Measurements from ENCODE around the gene RAPH1.
"Not testable (repeated sequence)": the region's sequence is repeated elsewhere in the genome, so short reads cannot be mapped to it uniquely, and the experiment has no call there.

Gene RAPH1

DNA sequence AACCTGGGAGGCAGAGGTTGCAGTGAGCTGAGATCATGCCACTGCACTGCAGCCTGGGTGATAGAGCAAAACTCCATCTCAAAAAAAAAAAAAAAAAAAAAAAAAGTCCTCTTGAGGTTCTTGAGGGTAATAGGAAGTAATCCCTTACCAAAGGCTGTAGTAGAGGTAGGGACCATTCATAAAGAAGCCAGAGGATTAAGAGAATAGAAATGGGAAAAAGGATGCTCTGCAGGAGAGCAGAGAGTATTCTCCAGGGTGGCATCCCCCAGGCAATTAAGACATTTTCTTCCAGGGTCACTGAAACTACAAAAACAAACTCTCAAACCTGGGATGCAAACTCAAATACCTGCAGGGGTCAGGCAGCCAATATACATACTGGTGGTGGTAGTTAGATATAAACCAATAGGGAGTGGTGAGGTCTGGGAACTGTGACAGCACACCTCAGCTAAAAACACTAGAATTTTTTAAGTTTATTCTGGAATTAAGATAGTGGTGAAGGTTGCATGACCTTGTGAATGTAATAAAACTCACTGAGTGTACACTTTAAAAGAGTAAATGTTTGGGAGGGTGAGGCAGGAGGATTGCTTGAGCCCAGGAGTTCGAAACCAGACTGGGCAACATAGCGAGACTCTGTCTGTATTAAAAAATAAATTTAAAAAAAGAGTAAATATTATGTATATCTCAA is 24.7 kb downstream of the RAPH1 start:
- no peak overlapping the region for H2AFZ ChIP-seq (ENCODE audit: low read length)
- H3K27ac ChIP-seq (ENCODE audit: low read length): no peak overlapping the region
- H3F3A ChIP-seq (ENCODE audit: insufficient read depth, low read length): no peaks in the 10 kb centered on the region
- no peaks in the 10 kb centered on the region for H4K20me1 ChIP-seq (ENCODE audit: insufficient read depth, low read length)
- no peak overlapping the region for H3K9ac ChIP-seq (ENCODE audit: low read length)
- TF ChIP-seq EZH2phosphoT487 (IDR thresholded peaks at IDR 0.05; ENCODE audit: low read length): no peak
- TF ChIP-seq, protein P1, sequence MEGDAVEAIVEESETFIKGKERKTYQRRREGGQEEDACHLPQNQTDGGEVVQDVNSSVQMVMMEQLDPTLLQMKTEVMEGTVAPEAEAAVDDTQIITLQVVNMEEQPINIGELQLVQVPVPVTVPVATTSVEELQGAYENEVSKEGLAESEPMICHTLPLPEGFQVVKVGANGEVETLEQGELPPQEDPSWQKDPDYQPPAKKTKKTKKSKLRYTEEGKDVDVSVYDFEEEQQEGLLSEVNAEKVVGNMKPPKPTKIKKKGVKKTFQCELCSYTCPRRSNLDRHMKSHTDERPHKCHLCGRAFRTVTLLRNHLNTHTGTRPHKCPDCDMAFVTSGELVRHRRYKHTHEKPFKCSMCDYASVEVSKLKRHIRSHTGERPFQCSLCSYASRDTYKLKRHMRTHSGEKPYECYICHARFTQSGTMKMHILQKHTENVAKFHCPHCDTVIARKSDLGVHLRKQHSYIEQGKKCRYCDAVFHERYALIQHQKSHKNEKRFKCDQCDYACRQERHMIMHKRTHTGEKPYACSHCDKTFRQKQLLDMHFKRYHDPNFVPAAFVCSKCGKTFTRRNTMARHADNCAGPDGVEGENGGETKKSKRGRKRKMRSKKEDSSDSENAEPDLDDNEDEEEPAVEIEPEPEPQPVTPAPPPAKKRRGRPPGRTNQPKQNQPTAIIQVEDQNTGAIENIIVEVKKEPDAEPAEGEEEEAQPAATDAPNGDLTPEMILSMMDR (IDR thresholded peaks at IDR 0.05; ENCODE audit: low read length): no peak
- no peak for TF ChIP-seq EZH2 (optimal IDR thresholded peaks at IDR 0.05; ENCODE audit: low read depth, low read length)
- H3K27me3 ChIP-seq (replicated peaks; ENCODE audit: insufficient read depth, low read length): no peaks in the 10 kb centered on the region
- no peaks in the 10 kb centered on the region for H3K9me2 ChIP-seq (replicated peaks; ENCODE audit: insufficient read depth, low read length)
- no peak overlapping the region for H3K4me2 ChIP-seq (ENCODE audit: low read depth, low read length)
- H3K4me1 ChIP-seq (ENCODE audit: low read length): no peaks in the 10 kb centered on the region
- no peak for DNase-seq
- no peak overlapping the region for H3K4me3 ChIP-seq (ENCODE audit: low read length)
- no peaks in the 10 kb centered on the region for H3K36me3 ChIP-seq (replicated peaks; ENCODE audit: insufficient read depth, low read length)
- no peaks in the 10 kb centered on the region for H3K9me3 ChIP-seq (replicated peaks; ENCODE audit: insufficient read depth, low read length)
- peaks cover 42% of the 10 kb centered on the region for H3K79me2 ChIP-seq (ENCODE audit: low read length)

DNA sequence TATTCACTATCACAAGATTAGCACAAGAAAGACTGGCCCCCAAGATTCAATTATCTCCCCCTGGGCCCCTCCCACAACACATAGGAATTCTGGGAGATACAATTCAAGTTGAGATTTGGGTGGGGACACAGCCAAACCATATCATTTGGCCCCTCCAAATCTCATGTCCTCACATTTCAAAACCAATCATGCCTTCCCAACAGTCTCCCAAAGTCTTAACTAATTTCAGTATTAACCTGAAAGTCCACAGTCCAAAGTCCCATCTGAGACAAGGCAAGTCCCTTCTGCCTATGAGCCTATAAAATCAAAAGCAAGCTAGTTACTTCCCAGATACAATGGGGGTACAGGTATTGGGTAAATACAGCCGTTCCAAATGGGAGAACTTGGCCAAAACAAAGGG is 31.6 kb downstream of the RAPH1 start:
- H3K9ac ChIP-seq (ENCODE audit: low read length); H3K4me3 ChIP-seq (ENCODE audit: low read length); H4K20me1 ChIP-seq (ENCODE audit: insufficient read depth, low read length); H3F3A ChIP-seq (ENCODE audit: insufficient read depth, low read length); DNase-seq; H3K4me1 ChIP-seq (ENCODE audit: low read length); H3K9me3 ChIP-seq (replicated peaks; ENCODE audit: insufficient read depth, low read length); H3K27ac ChIP-seq (ENCODE audit: low read length); H3K36me3 ChIP-seq (replicated peaks; ENCODE audit: insufficient read depth, low read length); H3K9me2 ChIP-seq (replicated peaks; ENCODE audit: insufficient read depth, low read length); H3K4me2 ChIP-seq (ENCODE audit: low read depth, low read length); H2AFZ ChIP-seq (ENCODE audit: low read length); H3K27me3 ChIP-seq (replicated peaks; ENCODE audit: insufficient read depth, low read length): not testable (repeated sequence)
- H3K79me2 ChIP-seq (ENCODE audit: low read length): peaks cover 56% of the 10 kb centered on the region

DNA sequence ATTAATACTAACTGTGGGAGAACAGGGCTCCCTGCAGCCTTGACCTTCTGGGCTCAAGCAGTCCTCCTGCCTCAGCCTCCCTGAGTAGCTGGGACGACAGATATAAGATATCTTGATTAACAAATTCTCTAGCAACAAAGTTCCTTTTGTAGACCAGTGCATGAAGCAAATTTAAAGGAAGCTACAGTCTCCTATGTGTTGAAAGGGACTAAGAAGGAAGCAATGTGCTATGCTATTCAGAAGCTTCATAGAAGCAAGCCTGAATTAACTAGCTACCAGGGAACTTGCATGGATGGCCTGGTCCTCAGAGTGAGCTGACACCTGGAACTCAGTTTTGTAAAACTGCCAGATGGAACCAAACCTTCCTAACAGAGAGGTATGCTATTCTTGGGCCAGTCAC is 33.2 kb downstream of the RAPH1 start:
- Histone ChIP-seq H4K20me1 (ENCODE audit: insufficient read depth, low read length) (no peaks in the 10 kb centered on the region), H3K79me2 (ENCODE audit: low read length) (peaks cover 50% of the 10 kb centered on the region), H3K4me2 (ENCODE audit: low read depth, low read length) (no peak overlapping the region), H2AFZ (ENCODE audit: low read length) (no peak overlapping the region), H3F3A (ENCODE audit: insufficient read depth, low read length) (no peaks in the 10 kb centered on the region), H3K9ac (ENCODE audit: low read length) (no peak overlapping the region), H3K4me3 (ENCODE audit: low read length) (no peak overlapping the region), H3K9me2 (replicated peaks; ENCODE audit: insufficient read depth, low read length) (no peaks in the 10 kb centered on the region), H3K36me3 (replicated peaks; ENCODE audit: insufficient read depth, low read length) (no peaks in the 10 kb centered on the region), H3K27ac (ENCODE audit: low read length) (no peak overlapping the region), H3K4me1 (ENCODE audit: low read length) (no peaks in the 10 kb centered on the region), H3K9me3 (replicated peaks; ENCODE audit: insufficient read depth, low read length) (no peaks in the 10 kb centered on the region), H3K27me3 (replicated peaks; ENCODE audit: insufficient read depth, low read length) (no peaks in the 10 kb centered on the region)
- no peak for DNase-seq
- TF ChIP-seq EZH2phosphoT487 (IDR thresholded peaks at IDR 0.05; ENCODE audit: low read length): no peak
- no peak for TF ChIP-seq EZH2 (optimal IDR thresholded peaks at IDR 0.05; ENCODE audit: low read depth, low read length)
- TF ChIP-seq, protein P1 (IDR thresholded peaks at IDR 0.05; ENCODE audit: low read length): no peak

DNA sequence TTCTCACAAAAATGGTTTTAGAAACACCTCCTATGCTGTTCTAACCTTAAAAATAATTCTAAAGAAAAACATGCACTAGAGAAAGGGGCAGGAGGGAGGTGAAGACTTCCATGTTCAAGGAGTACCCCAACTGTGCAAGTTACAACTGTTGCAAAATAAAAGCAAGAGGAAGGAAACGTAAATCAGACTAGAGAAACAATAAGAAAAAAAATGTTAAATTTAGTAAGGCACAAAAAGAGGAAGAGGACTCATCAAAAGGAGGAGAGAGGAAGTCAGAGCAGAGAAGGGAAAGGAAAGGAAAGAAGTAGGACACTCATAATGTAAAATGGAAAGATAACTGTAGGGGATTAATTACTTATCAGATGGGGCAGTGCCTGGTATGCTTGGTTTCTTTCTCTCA is 34.1 kb downstream of the RAPH1 start:
- no peak overlapping the region for H3K27ac ChIP-seq (ENCODE audit: low read length)
- no peaks in the 10 kb centered on the region for H3K27me3 ChIP-seq (replicated peaks; ENCODE audit: insufficient read depth, low read length)
- no peak overlapping the region for H3K4me3 ChIP-seq (ENCODE audit: low read length)
- H3F3A ChIP-seq (ENCODE audit: insufficient read depth, low read length): no peaks in the 10 kb centered on the region
- H3K9me3 ChIP-seq (replicated peaks; ENCODE audit: insufficient read depth, low read length): no peaks in the 10 kb centered on the region
- no peaks in the 10 kb centered on the region for H3K36me3 ChIP-seq (replicated peaks; ENCODE audit: insufficient read depth, low read length)
- no peak for DNase-seq
- H3K9me2 ChIP-seq (replicated peaks; ENCODE audit: insufficient read depth, low read length): no peaks in the 10 kb centered on the region
- no peak overlapping the region for H3K4me2 ChIP-seq (ENCODE audit: low read depth, low read length)
- H4K20me1 ChIP-seq (ENCODE audit: insufficient read depth, low read length): no peaks in the 10 kb centered on the region
- H3K79me2 ChIP-seq (ENCODE audit: low read length): peaks cover 47% of the 10 kb centered on the region
- H3K9ac ChIP-seq (ENCODE audit: low read length): no peak overlapping the region
- no peak overlapping the region for H2AFZ ChIP-seq (ENCODE audit: low read length)
- TF ChIP-seq EZH2 (optimal IDR thresholded peaks at IDR 0.05; ENCODE audit: low read depth, low read length): no peak
- TF ChIP-seq, protein P1 (IDR thresholded peaks at IDR 0.05; ENCODE audit: low read length): no peak
- TF ChIP-seq EZH2phosphoT487 (IDR thresholded peaks at IDR 0.05; ENCODE audit: low read length): no peak
- H3K4me1 ChIP-seq (ENCODE audit: low read length): no peaks in the 10 kb centered on the region

Data from MM.1S (cell line).